ENCODE measurements around the gene AUH.

- TF ChIP-seq CTCF (conservative IDR thresholded peaks at IDR 0.05; ENCODE audit: low read length) (no peak), EZH2phosphoT487 (IDR thresholded peaks at IDR 0.05; ENCODE audit: borderline replicate concordance, low read depth, low read length) (no peak)
Measured at GRCh38 chr9:91222457-91222856, 139.3 kb downstream of the AUH start.
